Left ventricle myocardium superior (tissue), 1 donor: ENCODE results near the gene CACNA1D. TPM values are rescaled to one million over a fixed set of nuclear protein-coding genes. Genes with fewer than 3 reads are reported as not detected.

Experiments
- ATAC-seq: fragments of 200-7000 bp; cut with Tn5 transposase; one replicate; pipeline ENCODE4 v1.9.1; 2020; ENCODE audit warnings: mild to moderate bottlenecking, moderate library complexity
- DNase-seq: peaks from one replicate; pipeline ENCODE4 v3.0.0-alpha.2; 2020
- intact Hi-C: fragments of 100-400 bp; cut with micrococcal nuclease; formaldehyde crosslinking; loops from one replicate; pipeline ENCODE4 v1.11.0; 2022
- total RNA-seq: library from RNA; stranded (reverse); fragmentation: NEBNext Ultra II Directional; extraction: Animal tissue kit (Norgen Biotek cat#: 25700); gene quantifications from one replicate; pipeline ENCODE4 v1.2.1, GENCODE V29; 2021
- donor health status: DM: no; HTN: yes; CAD: no; lungs with severe emphysema.

Gene CACNA1D
- total RNA-seq, 1 donor from 2014 or later: 1.0 TPM

GRCh38 chr3:53778153-53778552 lies 283.7 kb downstream of the CACNA1D start:
- DNase-seq (no peak), ATAC-seq (no peak)
- intact Hi-C loops: no loop called here

- ATAC-seq (no peak), DNase-seq (no peak)
- intact Hi-C loops: no loop called here
Observed at GRCh38 chr3:53780171-53780570, 285.8 kb downstream of the CACNA1D start.

GRCh38 chr3:53780806-53781205 lies 286.4 kb downstream of the CACNA1D start:
- ATAC-seq (no peak), DNase-seq (no peak)
- intact Hi-C loops: no loop called here

- DNase-seq (no peak), ATAC-seq (no peak)
- intact Hi-C loops: no loop called here
Observed at GRCh38 chr3:53787016-53787415, 292.6 kb downstream of the CACNA1D start.

- intact Hi-C loops: no loop called here
- ATAC-seq (no peak), DNase-seq (no peak)
Observed at GRCh38 chr3:53788038-53788437, 293.6 kb downstream of the CACNA1D start.

GRCh38 chr3:53789459-53789858 lies 295.0 kb downstream of the CACNA1D start:
- no peak for DNase-seq
- ATAC-seq: no peak
- intact Hi-C loops: no loop called here

GRCh38 chr3:53790470-53790869 lies 296.1 kb downstream of the CACNA1D start:
- DNase-seq (no peak), ATAC-seq (no peak)
- intact Hi-C loops: no loop called here

- no peak for DNase-seq
- intact Hi-C loops: no loop called here
- no peak for ATAC-seq
Observed at GRCh38 chr3:53791317-53791716, 296.9 kb downstream of the CACNA1D start.

- intact Hi-C loops: no loop called here
Observed at GRCh38 chr3:53792866-53793265, 298.5 kb downstream of the CACNA1D start.

GRCh38 chr3:53794597-53794996 lies 300.2 kb downstream of the CACNA1D start:
- ATAC-seq: no peak
- intact Hi-C loops: no loop called here
- DNase-seq: no peak

More at GRCh38 chr3:53792866-53793265, 298.5 kb downstream of the CACNA1D start:
- ATAC-seq: no peak
- DNase-seq: no peak

GRCh38 chr3:53795176-53795575 lies 300.8 kb downstream of the CACNA1D start:
- DNase-seq: no peak
- ATAC-seq: no peak
- intact Hi-C loops: no loop called here

- ATAC-seq: peak; percentile 99
- peak; percentile 83 for DNase-seq
- intact Hi-C loops: no loop called here
Observed at GRCh38 chr3:53795789-53796560, 301.6 kb downstream of the CACNA1D start.

GRCh38 chr3:53798144-53798543 lies 303.7 kb downstream of the CACNA1D start:
- ATAC-seq: no peak
- intact Hi-C loops: no loop called here
- DNase-seq: no peak

GRCh38 chr3:53799338-53799865 lies 305.0 kb downstream of the CACNA1D start:
- intact Hi-C loops: no loop called here
- no peak for DNase-seq
- ATAC-seq: no peak

GRCh38 chr3:53800041-53800906 lies 305.9 kb downstream of the CACNA1D start:
- ATAC-seq (no peak), DNase-seq (no peak)
- intact Hi-C loops: no loop called here

- DNase-seq: no peak
- no peak for ATAC-seq
- intact Hi-C loops: no loop called here
Observed at GRCh38 chr3:53801319-53801718, 306.9 kb downstream of the CACNA1D start.

GRCh38 chr3:53802256-53802880 lies 308.0 kb downstream of the CACNA1D start:
- DNase-seq (no peak), ATAC-seq (no peak)
- intact Hi-C loops: no loop called here

- DNase-seq (no peak), ATAC-seq (no peak)
- intact Hi-C loops: no loop called here
Observed at GRCh38 chr3:53803124-53803815, 308.9 kb downstream of the CACNA1D start.
